ENCODE data around the gene TREML2. TPM values are rescaled to one million over a fixed set of nuclear protein-coding genes. Genes with fewer than 3 reads are reported as not detected.

TREML2 gene
- total and polyA plus RNA-seq, 2 of the 8 experiments (the other 6 are each of a cell fraction or from before 2014, with no cell fraction given), result 0.09 to 0.18 TPM

GRCh38 chr6:41193171-41193734, 7.7 kb downstream of the TREML2 start:
- FAIRE-seq (no peak), DNase-seq (ENCODE audit: low read depth in 1 of 2, low spot score in 2 of 2) (peak in 1 of 2 experiments; percentile 31)
- Histone ChIP-seq H4K91ac (replicated peaks; ENCODE audit: insufficient read length, low read length) (no peak overlapping the region), H2BK5ac (ENCODE audit: low read depth, low read length) (no peak overlapping the region), H3K18ac (ENCODE audit: extremely low read depth, low read length) (no peak overlapping the region), H4K20me1 (replicated peaks in 1 of 2; ENCODE audit: control insufficient read depth in 1 of 2, insufficient read depth in 2 of 2, low read length in 2 of 2) (no peaks in the 10 kb centered on the region), H3K4me1 (replicated peaks in 1 of 4; ENCODE audit: control insufficient read depth in 3 of 4, insufficient read depth in 4 of 4, low read length in 3 of 4) (no peaks in the 10 kb centered on the region; a peak in 1 of 7 replicates), H3K36me3 (ENCODE audit: control insufficient read depth in 2 of 4, insufficient read depth in 4 of 4, low read length in 3 of 4) (no peaks in the 10 kb centered on the region), H2BK20ac (ENCODE audit: low read length) (peak overlapping the region; percentile 61; the same call in 1 of the 2 replicates), H3K4ac (replicated peaks; ENCODE audit: insufficient read length, low read depth, low read length) (no peak overlapping the region), H3K23ac (ENCODE audit: insufficient read length) (no peak overlapping the region), H3K4me2 (ENCODE audit: insufficient read depth in 1 of 2, low read depth in 2 of 2, low read length in 2 of 2) (no peak overlapping the region), H3K56ac (replicated peaks; ENCODE audit: insufficient read length, low read depth, low read length) (no peak overlapping the region), H4K5ac (ENCODE audit: insufficient read length, low read depth, low read length) (no peak overlapping the region), H4K8ac (ENCODE audit: extremely low read depth, insufficient read depth, low read length) (no peak overlapping the region), H2AFZ (ENCODE audit: low read length) (no peak overlapping the region), H3K9ac (replicated peaks in 1 of 4; ENCODE audit: extremely low read depth in 1 of 4, low read depth in 3 of 4, low read length in 3 of 4) (no peak overlapping the region), H3K4me3 (ENCODE audit: extremely low read depth in 1 of 4, insufficient read depth in 2 of 4, low read depth in 3 of 4, low read length in 4 of 4) (no peak overlapping the region), H2BK15ac (ENCODE audit: low read length) (no peak overlapping the region), H3K9me3 (ENCODE audit: insufficient read depth in 2 of 2, low read depth in 1 of 2, low read length in 1 of 2) (peaks cover 5 to 16% of the 10 kb centered on the region in 2 experiments; a peak in 3 of 4 replicates), H3K79me1 (ENCODE audit: low read depth, low read length) (no peaks in the 10 kb centered on the region), H3K23me2 (ENCODE audit: low read depth, low read length) (no peaks in the 10 kb centered on the region), H3K79me2 (ENCODE audit: control insufficient read depth in 1 of 2, insufficient read depth in 2 of 2, low read length in 2 of 2) (no peaks in the 10 kb centered on the region), H2BK12ac (ENCODE audit: low read depth, low read length) (no peak overlapping the region), H3K27me3 (replicated peaks in 1 of 4; ENCODE audit: control insufficient read depth in 3 of 4, extremely low read depth in 1 of 4, insufficient read depth in 3 of 4, low read length in 3 of 4) (no peaks in the 10 kb centered on the region), H3K14ac (ENCODE audit: insufficient read length) (no peak overlapping the region), H2AK5ac (ENCODE audit: low read depth, low read length) (no peak overlapping the region), H2BK120ac (replicated peaks; ENCODE audit: low read depth, low read length) (no peak overlapping the region), H3K27ac (ENCODE audit: low read depth, low read length) (no peak overlapping the region)
- POLR2A ChIA-PET (ENCODE audit: partially characterized antibody), result no interaction called here
- CTCF ChIA-PET (ENCODE audit: partially characterized antibody), result interaction anchor here (1.7 to 6.2 kb wide), 4 partner anchors 9 to 76 kb away, joined by 5 to 48 read pairs (median 8); partner anchors contain the start of gene TREML2
- WGBS, 2 experiments (ENCODE audit: extremely low coverage in 1 of 2, insufficient coverage in 1 of 2, insufficient read length in 1 of 2, insufficient replicate concordance in 2 of 2, low coverage in 1 of 2, low lambda C conversion rate in 2 of 2, missing lambda C conversion rate in 1 of 2), result 88% methylated on average over 5 of the region's 5 CpGs; no CpG with 5 or more reads in 1 of the 2 experiments
- no peak for TF ChIP-seq KDM1A (IDR thresholded peaks at IDR 0.05; ENCODE audit: borderline replicate concordance, low read length)
- TF ChIP-seq, protein P1, sequence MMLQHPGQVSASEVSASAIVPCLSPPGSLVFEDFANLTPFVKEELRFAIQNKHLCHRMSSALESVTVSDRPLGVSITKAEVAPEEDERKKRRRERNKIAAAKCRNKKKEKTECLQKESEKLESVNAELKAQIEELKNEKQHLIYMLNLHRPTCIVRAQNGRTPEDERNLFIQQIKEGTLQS (IDR thresholded peaks at IDR 0.05; ENCODE audit: insufficient read depth, low read depth, low read length), result no peak
- TF ChIP-seq RBBP5 (IDR thresholded peaks at IDR 0.05; ENCODE audit: borderline replicate concordance, low read depth, low read length), result no peak
- TF ChIP-seq SAP30 (IDR thresholded peaks at IDR 0.05; ENCODE audit: insufficient read depth, insufficient replicate concordance, low read length), result no peak
- TF ChIP-seq TAF1 (IDR thresholded peaks at IDR 0.05; ENCODE audit: low read depth, low read length), result no peak
- TF ChIP-seq PHF8 (conservative IDR thresholded peaks at IDR 0.05; ENCODE audit: low read depth, low read length), result no peak
- TF ChIP-seq SIX5 (IDR thresholded peaks at IDR 0.05; ENCODE audit: low read depth, low read length), result no peak
- no peak for TF ChIP-seq BACH1 (IDR thresholded peaks at IDR 0.05; ENCODE audit: low read length)
